Mesendoderm (in vitro differentiated cells): ENCODE data around the gene DHX8.

Experiments
- DNase-seq: peaks from one replicate; pipeline ENCODE4 v3.0.0; 2013
- H2AK5ac ChIP-seq: 2 replicates; pipeline ENCODE4 v1.6.1; 2013; ENCODE audit warnings: low read length, inconsistent platforms
- H2BK120ac ChIP-seq: 2 replicates; pipeline ENCODE4 v1.6.1; 2013; ENCODE audit warnings: low read depth, mild to moderate bottlenecking, low read length, moderate library complexity, mixed read lengths
- H2BK15ac ChIP-seq: replicated peaks from 2 replicates; pipeline ENCODE4 v1.6.1; 2013; ENCODE audit warnings: low read depth, mild to moderate bottlenecking, moderate library complexity
- H2BK5ac ChIP-seq: 2 replicates; pipeline ENCODE4 v1.6.1; 2013; ENCODE audit warnings: low read length, inconsistent platforms
- H3K18ac ChIP-seq: 2 replicates; pipeline ENCODE4 v1.6.1; 2013; ENCODE audit warnings: mild to moderate bottlenecking, low read length, mixed read lengths
- H3K23ac ChIP-seq: one replicate; pipeline ENCODE4 v1.6.1; 2013; ENCODE audit warnings: low read length
- H3K27ac ChIP-seq: 2 replicates; pipeline ENCODE4 v1.5.1; 2013; ENCODE audit warnings: low read depth, mild to moderate bottlenecking, inconsistent platforms, low read length, moderate library complexity
- H3K27me3 ChIP-seq: 2 replicates; pipeline ENCODE4 v1.6.1; 2013; ENCODE audit warnings: low read length, control low read depth, mild to moderate bottlenecking, inconsistent platforms; ENCODE audit not compliant: insufficient read depth, poor library complexity
- H3K36me3 ChIP-seq: 2 replicates; pipeline ENCODE4 v1.6.1; 2013; ENCODE audit warnings: low read length, inconsistent platforms; ENCODE audit not compliant: control insufficient read depth, insufficient read depth
- H3K4ac ChIP-seq: one replicate; pipeline ENCODE4 v1.6.1; 2013; ENCODE audit warnings: low read depth, mild to moderate bottlenecking, low read length, moderate library complexity
- H3K4me1 ChIP-seq: 2 replicates; pipeline ENCODE4 v1.6.1; 2013; ENCODE audit warnings: low read depth, low read length, inconsistent platforms; ENCODE audit not compliant: control insufficient read depth
- H3K4me2 ChIP-seq: 2 replicates; pipeline ENCODE4 v1.6.1; 2013; ENCODE audit warnings: low read length
- H3K4me3 ChIP-seq: 2 replicates; pipeline ENCODE4 v1.5.1; 2013; ENCODE audit warnings: mild to moderate bottlenecking, low read length
- H3K56ac ChIP-seq: one replicate; pipeline ENCODE4 v1.6.1; 2013; ENCODE audit warnings: low read length
- H3K79me1 ChIP-seq: 2 replicates; pipeline ENCODE4 v1.6.1; 2013; ENCODE audit warnings: low read length, inconsistent platforms
- H3K79me2 ChIP-seq: 2 replicates; pipeline ENCODE4 v1.6.1; 2013; ENCODE audit warnings: mild to moderate bottlenecking, low read length; ENCODE audit not compliant: control insufficient read depth, insufficient read depth
- H3K9ac ChIP-seq: 2 replicates; pipeline ENCODE4 v1.6.1; 2013; ENCODE audit warnings: low read length, inconsistent platforms
- H4K5ac ChIP-seq: one replicate; pipeline ENCODE4 v1.6.1; 2013; ENCODE audit warnings: low read length
- H4K8ac ChIP-seq: one replicate; pipeline ENCODE4 v1.6.1; 2013; ENCODE audit warnings: low read depth, mild to moderate bottlenecking, control low read depth, low read length, moderate library complexity
- WGBS: extraction: QIAGEN DNeasy Blood & Tissue Kit; methylation state at CpG from one replicate; pipeline ENCODE4 v1.1.7; 2013; ENCODE audit warnings: low lambda C conversion rate, missing lambda C conversion rate; ENCODE audit not compliant: insufficient coverage; ENCODE audit errors: extremely low coverage; 5-methylcytosine and 5-hydroxymethylcytosine counted together

Gene DHX8

GRCh38 chr17:43442711-43443110, 41.1 kb upstream of the DHX8 start:
- Histone ChIP-seq H4K5ac (no peak overlapping the region), H2BK120ac (no peak overlapping the region), H3K79me1 (no peaks in the 10 kb centered on the region), H3K27me3 (no peaks in the 10 kb centered on the region), H3K4me3 (no peak overlapping the region), H3K27ac (no peak overlapping the region), H2AK5ac (no peak overlapping the region), H3K18ac (no peak overlapping the region), H3K9ac (no peak overlapping the region), H3K4ac (no peak overlapping the region), H2BK5ac (no peak overlapping the region), H4K8ac (no peak overlapping the region), H3K79me2 (no peaks in the 10 kb centered on the region), H3K36me3 (no peaks in the 10 kb centered on the region), H3K4me2 (no peak overlapping the region), H2BK15ac (no peak overlapping the region), H3K23ac (no peak overlapping the region), H3K4me1 (peaks cover 6% of the 10 kb centered on the region), H3K56ac (no peak overlapping the region)
- DNase-seq = no peak
- no CpG with 5 or more reads among the region's 2 CpGs for WGBS

DNA sequence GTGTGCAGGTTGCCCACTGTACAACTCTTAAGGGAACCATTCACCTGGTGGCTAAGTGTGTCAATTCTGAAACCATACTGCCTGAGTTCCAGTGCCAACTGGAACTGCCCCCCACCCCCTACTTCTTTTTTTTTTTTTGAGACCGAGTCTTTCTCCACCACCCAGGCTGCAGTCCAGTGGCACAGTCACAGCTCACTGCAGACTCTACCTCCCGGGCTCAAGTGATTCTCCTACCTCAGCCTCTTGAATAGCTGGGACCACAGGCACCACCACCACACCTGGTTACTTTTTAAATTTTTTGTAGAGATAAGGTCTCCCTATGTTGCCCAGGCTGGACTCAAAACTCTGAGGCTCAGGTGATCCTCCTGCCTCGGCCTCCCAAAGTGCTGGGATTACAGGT, 40.4 kb upstream of the DHX8 start:
- no peak overlapping the region for H2AK5ac ChIP-seq
- H4K8ac ChIP-seq = no peak overlapping the region
- H2BK5ac ChIP-seq = no peak overlapping the region
- H3K27me3 ChIP-seq = no peaks in the 10 kb centered on the region
- H3K79me2 ChIP-seq = no peaks in the 10 kb centered on the region
- no peak for DNase-seq
- no peak overlapping the region for H3K27ac ChIP-seq
- no peak overlapping the region for H4K5ac ChIP-seq
- WGBS = no CpG with 5 or more reads among the region's 3 CpGs
- H3K23ac ChIP-seq = no peak overlapping the region
- H3K79me1 ChIP-seq = no peaks in the 10 kb centered on the region
- H3K9ac ChIP-seq = no peak overlapping the region
- H3K4ac ChIP-seq = no peak overlapping the region
- H3K18ac ChIP-seq = peak overlapping the region; percentile 24
- H3K4me3 ChIP-seq = no peak overlapping the region
- H2BK120ac ChIP-seq = peak overlapping the region; percentile 61
- no peaks in the 10 kb centered on the region for H3K36me3 ChIP-seq
- H3K56ac ChIP-seq = no peak overlapping the region
- no peak overlapping the region for H3K4me2 ChIP-seq
- H2BK15ac ChIP-seq = peak overlapping the region; percentile 46
- peaks cover 4% of the 10 kb centered on the region for H3K4me1 ChIP-seq

DNA sequence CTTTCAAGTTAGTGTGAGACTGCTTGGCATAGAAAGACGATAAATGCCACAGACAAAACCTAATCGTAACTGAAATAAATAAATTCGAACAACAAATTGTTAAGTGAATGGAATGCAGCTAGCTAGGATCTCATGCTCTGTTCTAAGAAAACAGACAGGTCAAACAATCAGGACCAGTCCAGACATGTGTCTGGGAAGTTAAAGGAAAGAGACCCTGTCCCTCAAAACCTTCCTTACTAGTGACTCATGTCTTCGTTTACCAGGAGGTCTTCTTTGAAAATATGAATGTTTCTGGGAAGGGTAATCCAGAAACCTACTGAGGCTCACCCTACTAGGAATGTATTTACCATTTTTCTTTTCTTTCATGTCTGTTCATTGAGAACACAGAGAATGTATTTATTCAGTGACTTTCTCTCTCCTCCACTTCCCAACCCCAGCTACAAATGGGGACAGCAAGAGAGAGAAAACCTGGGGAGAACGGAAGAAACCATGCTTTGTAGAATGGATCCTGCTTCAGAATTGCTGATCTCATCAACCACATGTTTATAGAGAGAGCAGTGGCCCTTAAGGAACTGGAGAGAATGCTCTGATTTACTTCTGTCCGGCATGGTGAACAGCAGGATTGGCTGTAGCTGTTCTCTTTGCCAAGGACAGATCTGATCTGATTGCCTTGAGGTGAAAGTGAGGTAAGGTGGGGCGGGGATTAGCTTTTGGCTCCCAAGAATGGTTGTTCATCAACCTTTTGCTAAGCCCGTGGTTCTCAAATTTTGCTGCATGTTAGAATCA, 39.4 kb upstream of the DHX8 start:
- peak overlapping the region; percentile 78 for H4K5ac ChIP-seq
- H3K18ac ChIP-seq = peak overlapping the region; percentile 81
- H3K79me1 ChIP-seq = no peaks in the 10 kb centered on the region
- DNase-seq = no peak
- peak overlapping the region; percentile 8 for H3K9ac ChIP-seq
- H2BK15ac ChIP-seq = no peak overlapping the region
- no peaks in the 10 kb centered on the region for H3K27me3 ChIP-seq
- no peak overlapping the region for H3K4me3 ChIP-seq
- H3K4me2 ChIP-seq = no peak overlapping the region
- H3K56ac ChIP-seq = peak overlapping the region; percentile 50
- WGBS = no CpG with 5 or more reads among the region's 8 CpGs
- no peak overlapping the region for H3K23ac ChIP-seq
- peak overlapping the region; percentile 3 for H2BK5ac ChIP-seq
- no peak overlapping the region for H4K8ac ChIP-seq
- peak overlapping the region; percentile 11 for H3K27ac ChIP-seq
- H3K4ac ChIP-seq = peak overlapping the region; percentile 48
- peak overlapping the region; percentile 70 for H2BK120ac ChIP-seq
- peak overlapping the region; percentile 2 for H2AK5ac ChIP-seq
- no peaks in the 10 kb centered on the region for H3K79me2 ChIP-seq
- peaks cover 4% of the 10 kb centered on the region for H3K4me1 ChIP-seq
- H3K36me3 ChIP-seq = no peaks in the 10 kb centered on the region

- H4K5ac ChIP-seq = no peak overlapping the region
- no peak for DNase-seq
- peak overlapping the region; percentile 70 for H2BK120ac ChIP-seq
- no CpG with 5 or more reads among the region's 5 CpGs for WGBS
- H4K8ac ChIP-seq = no peak overlapping the region
- peak overlapping the region; percentile 81 for H3K18ac ChIP-seq
- no peak overlapping the region for H3K4me3 ChIP-seq
- H3K79me1 ChIP-seq = no peaks in the 10 kb centered on the region
- H3K4me1 ChIP-seq = peaks cover 4% of the 10 kb centered on the region
- H3K23ac ChIP-seq = no peak overlapping the region
- H3K4me2 ChIP-seq = no peak overlapping the region
- peak overlapping the region; percentile 48 for H3K4ac ChIP-seq
- no peak overlapping the region for H3K9ac ChIP-seq
- no peaks in the 10 kb centered on the region for H3K27me3 ChIP-seq
- no peak overlapping the region for H2BK5ac ChIP-seq
- no peak overlapping the region for H2AK5ac ChIP-seq
- no peak overlapping the region for H3K56ac ChIP-seq
- H2BK15ac ChIP-seq = no peak overlapping the region
- H3K36me3 ChIP-seq = no peaks in the 10 kb centered on the region
- no peak overlapping the region for H3K27ac ChIP-seq
- H3K79me2 ChIP-seq = no peaks in the 10 kb centered on the region
Observed at GRCh38 chr17:43445009-43445589, 38.7 kb upstream of the DHX8 start.

DNA sequence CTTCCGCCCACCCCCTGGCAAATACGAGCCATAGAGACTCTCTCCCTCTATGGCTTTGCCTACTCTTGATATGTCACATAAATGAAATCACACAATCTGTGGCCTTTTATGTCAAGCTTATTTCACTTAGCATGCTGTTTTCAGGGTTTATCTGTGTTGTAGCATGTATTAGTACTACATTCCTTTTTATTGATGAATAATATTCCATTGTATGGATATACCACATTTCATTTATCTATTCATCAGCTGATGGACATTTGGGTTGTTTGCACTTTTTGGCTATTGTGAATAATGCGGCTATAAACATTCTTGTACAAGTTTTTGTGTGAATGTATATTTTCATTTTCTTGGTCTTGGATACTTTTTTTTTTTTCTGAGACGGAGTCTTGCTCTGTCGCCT, 37.0 kb upstream of the DHX8 start:
- Histone ChIP-seq H3K4me1 (peaks cover 4% of the 10 kb centered on the region), H3K36me3 (no peaks in the 10 kb centered on the region), H2BK5ac (no peak overlapping the region), H3K27ac (no peak overlapping the region), H2BK15ac (no peak overlapping the region), H4K8ac (no peak overlapping the region), H2BK120ac (no peak overlapping the region), H4K5ac (no peak overlapping the region), H3K18ac (no peak overlapping the region), H3K27me3 (no peaks in the 10 kb centered on the region), H3K79me1 (no peaks in the 10 kb centered on the region), H3K4me3 (no peak overlapping the region), H3K79me2 (no peaks in the 10 kb centered on the region), H3K9ac (no peak overlapping the region), H2AK5ac (no peak overlapping the region), H3K56ac (no peak overlapping the region), H3K4ac (no peak overlapping the region), H3K23ac (no peak overlapping the region), H3K4me2 (no peak overlapping the region)
- WGBS = no CpG with 5 or more reads among the region's 5 CpGs
- DNase-seq = no peak
